HK-2 (cell line): Measurements from ENCODE around the gene DLX5.

Source experiments
- DNase-seq: peaks from one replicate; pipeline ENCODE4 v3.0.0-alpha.2; 2018; ENCODE audit not compliant: unreplicated experiment

Gene DLX5

GRCh38 chr7:96991546-96992191, 33.0 kb downstream of the DLX5 start:
- no peak for DNase-seq

- no peak for DNase-seq
These were observed 34.7 kb downstream of the DLX5 start for GRCh38 chr7:96989859-96990317.

- DNase-seq: no peak
These were observed 35.3 kb downstream of the DLX5 start for GRCh38 chr7:96989241-96989858.

GRCh38 chr7:96987719-96988118, 36.9 kb downstream of the DLX5 start:
- no peak for DNase-seq

- DNase-seq: no peak
These were observed 37.7 kb downstream of the DLX5 start for GRCh38 chr7:96986901-96987300.

GRCh38 chr7:96985992-96986391, 38.6 kb downstream of the DLX5 start:
- no peak for DNase-seq

- DNase-seq: no peak
These were observed 42.0 kb downstream of the DLX5 start for GRCh38 chr7:96982586-96982985.

GRCh38 chr7:96979551-96980276, 44.9 kb downstream of the DLX5 start:
- DNase-seq: no peak

GRCh38 chr7:96977445-96977844, 47.2 kb downstream of the DLX5 start:
- DNase-seq: no peak

GRCh38 chr7:96976106-96976505, 48.5 kb downstream of the DLX5 start:
- no peak for DNase-seq

- DNase-seq: no peak
These were observed 50.6 kb downstream of the DLX5 start for GRCh38 chr7:96973986-96974385.

- no peak for DNase-seq
These were observed 53.9 kb downstream of the DLX5 start for GRCh38 chr7:96970739-96971138.
